Suprapubic skin (tissue), 4 donors: ENCODE data around the gene MAP6. TPM values are rescaled to one million over a fixed set of nuclear protein-coding genes. Genes with fewer than 3 reads are reported as not detected.

Experiments used
- DNase-seq, 2 donors: peaks; one replicate each; pipeline ENCODE4 v3.0.0-alpha.2; 2019; ENCODE audit warnings: low spot score in 2 of 2
- H3K27ac ChIP-seq: fragments of 200-600 bp; sonication (generic); one replicate; pipeline ENCODE4 v1.5.1; 2019
- H3K27me3 ChIP-seq: fragments of 200-600 bp; sonication (generic); one replicate; pipeline ENCODE4 v1.5.1; 2019
- H3K36me3 ChIP-seq: fragments of 200-600 bp; sonication (generic); one replicate; pipeline ENCODE4 v1.5.1; 2019
- H3K4me1 ChIP-seq: fragments of 200-600 bp; sonication (generic); one replicate; pipeline ENCODE4 v1.5.1; 2019
- H3K4me3 ChIP-seq: fragments of 200-600 bp; sonication (generic); one replicate; pipeline ENCODE4 v1.5.1; 2019; ENCODE audit warnings: mild to moderate bottlenecking
- H3K9me3 ChIP-seq: fragments of 200-600 bp; sonication (generic); one replicate; pipeline ENCODE4 v1.5.1; 2019
- CTCF ChIP-seq, 2 donors: fragments of 200-600 bp in 1 of 2; fragments of 450-650 bp in 1 of 2; sonication (generic) in 1 of 2; IDR thresholded peaks; one replicate each; pipeline ENCODE4 v1.5.1; 2016 to 2019; ENCODE audit warnings: antibody characterized with exemption in 2 of 2, mild to moderate bottlenecking in 1 of 2, moderate library complexity in 1 of 2
- EP300 ChIP-seq: sonication (generic); formaldehyde crosslinking; IDR thresholded peaks from one replicate; pipeline ENCODE4 v1.6.1; 2017; ENCODE audit warnings: antibody characterized with exemption
- POLR2A ChIP-seq, 2 donors: fragments of 450-650 bp; IDR thresholded peaks; one replicate each; pipeline ENCODE4 v1.6.1; 2017; ENCODE audit warnings: antibody characterized with exemption in 2 of 2, mild to moderate bottlenecking in 2 of 2, moderate library complexity in 2 of 2
- POLR2AphosphoS5 ChIP-seq, 3 donors: sonication (generic); formaldehyde crosslinking; IDR thresholded peaks; one replicate each; pipeline ENCODE4 v1.6.1; 2017; ENCODE audit warnings: antibody characterized with exemption in 3 of 3
- WGBS: methylation state at CpG from one replicate; pipeline ENCODE4 v1.1.5; 2018; 5-methylcytosine and 5-hydroxymethylcytosine counted together
- total RNA-seq, 4 donors: library from RNA; depleted of rRNA; stranded (reverse); fragments of >200 nt; gene quantifications; one replicate each; pipeline ENCODE4 v1.1.0, GENCODE V29; 2016

Gene MAP6
- total RNA-seq, 4 donors from 2014 or later = 2.7 to 11.0 (median 4.6) TPM

- no peaks in the 10 kb centered on the region for H3K4me1 ChIP-seq
- TF ChIP-seq POLR2AphosphoS5 (IDR thresholded peaks at IDR 0.05) = no peak
- no peak for TF ChIP-seq CTCF (IDR thresholded peaks at IDR 0.05)
- no peak for TF ChIP-seq EP300
- TF ChIP-seq POLR2A (IDR thresholded peaks at IDR 0.05) = no peak
- WGBS = 77% methylated on average over 12 of the region's 12 CpGs
- peaks cover 30% of the 10 kb centered on the region for H3K27me3 ChIP-seq
- H3K4me3 ChIP-seq = no peak overlapping the region
- no peak overlapping the region for H3K27ac ChIP-seq
- H3K36me3 ChIP-seq = no peaks in the 10 kb centered on the region
- H3K9me3 ChIP-seq = no peaks in the 10 kb centered on the region
- no peak for DNase-seq
These were observed 9.1 kb upstream of the MAP6 start for GRCh38 chr11:75677909-75678308.

GRCh38 chr11:75677275-75677674, 8.4 kb upstream of the MAP6 start:
- DNase-seq = no peak
- Histone ChIP-seq H3K27ac (no peak overlapping the region), H3K36me3 (no peaks in the 10 kb centered on the region), H3K4me1 (no peaks in the 10 kb centered on the region), H3K9me3 (no peaks in the 10 kb centered on the region), H3K27me3 (peaks cover 29% of the 10 kb centered on the region), H3K4me3 (no peak overlapping the region)
- TF ChIP-seq CTCF (IDR thresholded peaks at IDR 0.05) = no peak
- TF ChIP-seq POLR2AphosphoS5 (IDR thresholded peaks at IDR 0.05) = no peak
- no peak for TF ChIP-seq EP300
- TF ChIP-seq POLR2A (IDR thresholded peaks at IDR 0.05) = no peak
- 89% methylated on average over 1 of the region's 1 CpG for WGBS

GRCh38 chr11:75673977-75674582, 5.2 kb upstream of the MAP6 start:
- WGBS = 89% methylated on average over 4 of the region's 4 CpGs
- no peak for DNase-seq
- Histone ChIP-seq H3K27me3 (peaks cover 42% of the 10 kb centered on the region), H3K4me1 (no peaks in the 10 kb centered on the region), H3K4me3 (no peak overlapping the region), H3K36me3 (no peaks in the 10 kb centered on the region), H3K9me3 (no peaks in the 10 kb centered on the region), H3K27ac (no peak overlapping the region)
- TF ChIP-seq EP300 (no peak), POLR2A (IDR thresholded peaks at IDR 0.05) (no peak), POLR2AphosphoS5 (IDR thresholded peaks at IDR 0.05) (no peak), CTCF (IDR thresholded peaks at IDR 0.05) (no peak)

- no peak for TF ChIP-seq POLR2AphosphoS5 (IDR thresholded peaks at IDR 0.05)
- no peak for TF ChIP-seq EP300
- TF ChIP-seq POLR2A (IDR thresholded peaks at IDR 0.05) = no peak
- TF ChIP-seq CTCF (IDR thresholded peaks at IDR 0.05) = no peak
- peaks cover 65% of the 10 kb centered on the region for H3K27me3 ChIP-seq
- peak overlapping the region; percentile 49 for H3K4me3 ChIP-seq
- 3% methylated on average over 14 of the region's 73 CpGs for WGBS
- H3K9me3 ChIP-seq = no peaks in the 10 kb centered on the region
- no peak for DNase-seq
- no peak overlapping the region for H3K27ac ChIP-seq
- H3K36me3 ChIP-seq = no peaks in the 10 kb centered on the region
- H3K4me1 ChIP-seq = peaks cover 21% of the 10 kb centered on the region
These were observed 897 bp downstream of the MAP6 start for GRCh38 chr11:75667831-75668450.

- peak overlapping the region; percentile 49 for H3K4me3 ChIP-seq
- no peaks in the 10 kb centered on the region for H3K9me3 ChIP-seq
- 5% methylated on average over 11 of the region's 63 CpGs for WGBS
- H3K27ac ChIP-seq = no peak overlapping the region
- H3K36me3 ChIP-seq = no peaks in the 10 kb centered on the region
- DNase-seq = no peak
- H3K4me1 ChIP-seq = peaks cover 21% of the 10 kb centered on the region
- TF ChIP-seq CTCF (IDR thresholded peaks at IDR 0.05) (no peak), EP300 (no peak), POLR2AphosphoS5 (IDR thresholded peaks at IDR 0.05) (no peak), POLR2A (IDR thresholded peaks at IDR 0.05) (no peak)
- H3K27me3 ChIP-seq = peaks cover 66% of the 10 kb centered on the region
These were observed 1.5 kb downstream of the MAP6 start for GRCh38 chr11:75667255-75667830.
